NT2/D1 (cell line): Measurements from ENCODE around the gene HACD2.

Experiments
- DNase-seq: peaks from one replicate; pipeline ENCODE4 v3.0.0-alpha.2; 2011; ENCODE audit warnings: low read depth, low spot score
- H3K27me3 ChIP-seq: 2 replicates; pipeline ENCODE4 v1.6.0; 2011; ENCODE audit warnings: mild to moderate bottlenecking; ENCODE audit not compliant: insufficient read length, insufficient read depth
- H3K36me3 ChIP-seq: 2 replicates; pipeline ENCODE4 v1.6.1; 2011; ENCODE audit warnings: mild to moderate bottlenecking, low read length, mixed read lengths; ENCODE audit not compliant: insufficient read depth, insufficient read length
- H3K4me1 ChIP-seq: 2 replicates; pipeline ENCODE4 v1.5.1; 2011; ENCODE audit not compliant: insufficient read depth, insufficient read length
- H3K4me3 ChIP-seq: 2 replicates; pipeline ENCODE4 v1.5.1; 2011; ENCODE audit warnings: low read depth; ENCODE audit not compliant: insufficient read length
- H3K9ac ChIP-seq: 2 replicates; pipeline ENCODE4 v1.6.0; 2011; ENCODE audit warnings: low read depth; ENCODE audit not compliant: insufficient read length
- H3K9me3 ChIP-seq: 2 replicates; pipeline ENCODE4 v1.5.1; 2011; ENCODE audit warnings: mild to moderate bottlenecking, low read length; ENCODE audit not compliant: insufficient read depth
- SUZ12 ChIP-seq: IDR thresholded peaks from 2 replicates; pipeline ENCODE4 v1.6.1; 2011; ENCODE audit not compliant: insufficient read length, insufficient read depth; ENCODE audit errors: extremely low read depth
- YY1 ChIP-seq: IDR thresholded peaks from 2 replicates; pipeline ENCODE4 v1.6.1; 2011; ENCODE audit not compliant: insufficient read length, insufficient read depth
- ZNF274 ChIP-seq: IDR thresholded peaks from 2 replicates; pipeline ENCODE4 v1.6.1; 2011; ENCODE audit warnings: mild to moderate bottlenecking, low read depth, low read length

HACD2 gene

DNA sequence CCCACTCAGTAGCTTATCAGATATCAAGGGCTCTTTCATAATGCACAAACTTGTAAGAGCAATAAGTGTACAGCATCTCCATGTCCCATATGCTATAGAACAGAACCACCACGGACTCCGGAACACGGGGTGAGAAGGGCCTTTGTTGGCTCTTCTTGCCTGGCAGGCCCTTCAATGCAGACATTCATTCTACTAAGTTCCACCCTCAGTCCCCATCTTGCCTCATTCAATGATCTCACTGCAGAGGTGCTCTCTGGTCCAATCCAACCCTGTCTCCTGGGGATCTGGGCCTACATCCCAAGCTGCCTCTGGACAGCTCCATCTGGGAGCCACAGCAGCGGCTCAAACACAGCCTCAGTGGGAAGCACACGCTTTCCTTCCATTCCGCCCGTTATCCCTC lies 16.8 kb downstream of the HACD2 start:
- no peaks in the 10 kb centered on the region for H3K9me3 ChIP-seq
- H3K27me3 ChIP-seq, result no peaks in the 10 kb centered on the region
- no peak overlapping the region for H3K4me3 ChIP-seq
- TF ChIP-seq ZNF274 (no peak), SUZ12 (no peak), YY1 (no peak)
- no peak for DNase-seq
- no peaks in the 10 kb centered on the region for H3K4me1 ChIP-seq
- no peak overlapping the region for H3K9ac ChIP-seq
- peaks cover 65% of the 10 kb centered on the region for H3K36me3 ChIP-seq

DNA sequence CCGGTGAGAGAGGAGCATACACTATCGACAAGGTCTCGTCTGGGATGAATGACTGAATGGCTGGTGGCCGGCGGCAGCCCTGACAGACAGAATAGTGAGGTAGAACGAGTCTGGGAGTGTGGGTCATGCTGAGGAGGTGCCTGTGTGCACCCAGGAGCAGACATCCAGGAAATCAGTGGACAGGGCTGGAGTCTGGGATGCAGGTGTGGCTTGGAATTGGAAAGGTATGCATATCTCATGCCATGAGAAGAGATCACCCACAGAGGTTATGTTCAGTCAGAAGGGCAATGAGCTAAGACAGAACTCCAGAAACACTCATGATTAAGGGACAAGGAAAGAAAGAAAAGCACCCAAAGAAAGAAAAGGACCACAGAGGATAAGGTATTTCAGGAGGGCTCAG lies 20.8 kb downstream of the HACD2 start:
- no peaks in the 10 kb centered on the region for H3K4me1 ChIP-seq
- no peaks in the 10 kb centered on the region for H3K9me3 ChIP-seq
- no peak overlapping the region for H3K4me3 ChIP-seq
- DNase-seq, result no peak
- no peaks in the 10 kb centered on the region for H3K27me3 ChIP-seq
- TF ChIP-seq SUZ12, result no peak
- no peak for TF ChIP-seq YY1
- no peak for TF ChIP-seq ZNF274
- no peak overlapping the region for H3K9ac ChIP-seq
- H3K36me3 ChIP-seq, result peaks cover 53% of the 10 kb centered on the region

DNA sequence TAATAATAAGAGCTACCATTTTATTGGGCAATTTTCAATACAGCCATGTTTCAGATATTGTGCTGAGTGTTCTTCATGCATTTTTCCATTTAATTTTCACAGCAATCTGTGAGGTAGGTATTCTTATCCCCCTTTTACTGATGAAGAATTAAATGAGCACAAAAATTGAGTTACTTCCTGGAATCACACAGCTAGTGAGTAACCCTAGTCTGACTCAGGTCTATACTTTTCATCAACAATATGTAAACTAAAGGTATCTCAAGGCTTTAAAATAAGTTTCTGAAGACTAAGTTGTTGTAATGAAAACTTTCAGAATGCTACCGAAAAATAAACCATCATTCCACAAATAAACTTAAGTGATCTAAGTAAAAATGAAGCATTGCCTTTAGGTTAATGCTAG lies 22.3 kb downstream of the HACD2 start:
- Histone ChIP-seq H3K9ac (no peak overlapping the region), H3K9me3 (no peaks in the 10 kb centered on the region), H3K4me3 (no peak overlapping the region), H3K27me3 (no peaks in the 10 kb centered on the region), H3K36me3 (peaks cover 45% of the 10 kb centered on the region), H3K4me1 (no peaks in the 10 kb centered on the region)
- no peak for DNase-seq
- no peak for TF ChIP-seq YY1
- TF ChIP-seq ZNF274, result no peak
- TF ChIP-seq SUZ12, result no peak

DNA sequence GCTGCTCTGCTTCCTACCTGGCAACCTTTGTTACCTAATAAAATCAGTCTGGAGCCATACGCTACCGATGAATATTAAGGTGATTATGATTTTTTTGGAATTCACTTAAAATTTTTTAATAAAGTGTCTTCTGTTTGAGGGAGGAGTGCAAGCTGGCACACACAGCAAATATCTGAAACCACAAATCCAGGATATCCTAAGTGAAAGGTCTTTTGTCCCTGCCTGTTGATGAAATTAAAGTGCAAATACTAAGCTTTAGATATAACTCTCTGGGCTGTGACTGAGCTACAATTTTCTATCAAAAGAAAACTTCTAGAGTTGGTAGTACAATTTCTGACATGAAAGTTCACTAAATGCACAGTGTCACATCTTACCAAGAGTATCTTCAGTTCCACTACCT lies 23.7 kb downstream of the HACD2 start:
- no peak overlapping the region for H3K9ac ChIP-seq
- peaks cover 40% of the 10 kb centered on the region for H3K36me3 ChIP-seq
- DNase-seq, result no peak
- no peak overlapping the region for H3K4me3 ChIP-seq
- TF ChIP-seq SUZ12 (no peak), YY1 (no peak), ZNF274 (no peak)
- no peaks in the 10 kb centered on the region for H3K27me3 ChIP-seq
- H3K9me3 ChIP-seq, result no peaks in the 10 kb centered on the region
- no peaks in the 10 kb centered on the region for H3K4me1 ChIP-seq

DNA sequence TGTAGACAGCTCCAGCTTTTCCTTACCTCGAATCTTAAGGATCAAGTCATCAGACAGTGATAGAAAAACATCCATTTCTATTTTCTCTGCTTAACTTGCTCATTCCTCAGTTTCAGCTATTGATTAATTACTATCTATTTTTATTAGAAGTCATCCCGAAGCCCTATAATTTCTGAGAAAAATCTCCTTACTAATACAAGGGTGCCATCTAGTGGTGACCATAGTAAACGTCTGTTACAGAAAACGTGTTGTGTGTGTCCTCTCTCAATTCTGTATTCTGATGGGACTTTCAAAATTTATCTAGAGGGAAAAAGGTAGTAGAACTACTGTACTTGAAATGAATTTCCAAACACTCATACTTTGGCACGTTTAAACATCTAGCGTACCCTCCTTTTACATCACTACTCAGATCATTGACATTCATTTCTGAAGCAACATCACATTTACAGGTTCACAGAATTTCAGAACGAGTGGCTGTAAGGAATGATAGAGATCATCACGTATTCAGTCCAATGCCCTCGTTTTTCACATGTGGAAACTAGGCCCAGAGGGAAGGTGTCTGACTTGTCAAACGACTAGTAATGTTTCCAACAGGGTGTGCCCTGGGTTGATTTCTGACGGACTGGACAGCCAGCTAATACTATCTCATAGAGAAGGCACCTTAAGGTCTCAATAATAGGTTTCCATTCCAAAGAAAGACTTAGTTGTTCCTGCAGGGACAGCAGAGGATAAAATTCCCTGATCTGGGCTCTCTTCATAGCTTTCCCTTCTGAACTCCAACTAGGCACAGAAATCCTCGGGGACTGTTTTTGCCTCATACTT lies 25.6 kb downstream of the HACD2 start:
- Histone ChIP-seq H3K4me3 (no peak overlapping the region), H3K4me1 (no peaks in the 10 kb centered on the region), H3K9ac (no peak overlapping the region), H3K27me3 (no peaks in the 10 kb centered on the region), H3K9me3 (peaks cover 15% of the 10 kb centered on the region; the same call in 1 of the 2 replicates), H3K36me3 (peaks cover 22% of the 10 kb centered on the region)
- TF ChIP-seq YY1 (no peak), SUZ12 (no peak), ZNF274 (no peak)
- DNase-seq, result peak; percentile 27

DNA sequence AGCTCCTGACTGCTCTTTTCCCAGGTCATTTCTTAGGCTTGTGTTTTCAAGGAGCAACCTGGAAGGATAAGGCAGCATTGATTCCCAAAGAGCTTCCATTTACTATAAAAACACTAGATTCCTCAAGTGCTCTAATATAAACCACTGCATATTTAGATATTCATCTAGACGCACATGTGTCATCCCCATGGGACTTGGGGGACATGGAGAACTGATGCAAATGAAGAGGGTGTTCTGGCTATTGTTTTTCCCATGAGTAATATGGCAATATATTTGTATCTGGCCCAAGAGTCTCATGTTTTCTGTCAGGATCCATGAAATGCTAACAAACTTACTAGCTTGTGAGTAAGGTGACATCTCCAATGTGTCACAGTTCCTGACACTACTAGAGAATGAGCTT lies 31.3 kb downstream of the HACD2 start:
- Histone ChIP-seq H3K4me1 (no peaks in the 10 kb centered on the region), H3K27me3 (no peaks in the 10 kb centered on the region), H3K36me3 (peaks cover 41% of the 10 kb centered on the region), H3K9ac (no peak overlapping the region), H3K9me3 (peaks cover 21% of the 10 kb centered on the region; the same call in 1 of the 2 replicates), H3K4me3 (no peak overlapping the region)
- TF ChIP-seq YY1 (no peak), ZNF274 (no peak), SUZ12 (no peak)
- no peak for DNase-seq

DNA sequence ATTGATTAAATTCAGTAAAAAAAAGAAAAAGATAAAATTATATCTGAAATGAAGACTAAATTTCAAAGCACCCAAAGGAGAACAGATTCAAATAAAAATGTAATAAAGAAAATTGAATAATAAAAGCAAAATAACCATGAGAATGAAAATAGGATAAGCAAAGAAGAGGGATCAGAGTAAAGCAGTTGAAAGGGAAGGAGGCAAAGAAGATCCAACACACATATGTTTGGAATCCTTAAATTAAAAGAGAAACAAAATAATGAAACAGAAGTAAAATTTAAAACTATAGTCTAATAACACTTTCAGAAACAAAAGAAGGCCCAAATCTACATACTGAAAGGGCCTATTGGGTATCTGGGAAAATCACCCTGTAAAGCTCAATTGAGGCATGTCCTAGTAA lies 32.1 kb downstream of the HACD2 start:
- DNase-seq, result no peak
- H3K9ac ChIP-seq, result no peak overlapping the region
- peaks cover 21% of the 10 kb centered on the region; the same call in 1 of the 2 replicates for H3K9me3 ChIP-seq
- peaks cover 43% of the 10 kb centered on the region for H3K36me3 ChIP-seq
- TF ChIP-seq YY1 (no peak), SUZ12 (no peak), ZNF274 (no peak)
- no peaks in the 10 kb centered on the region for H3K27me3 ChIP-seq
- no peak overlapping the region for H3K4me3 ChIP-seq
- no peaks in the 10 kb centered on the region for H3K4me1 ChIP-seq
